ENCODE data around the gene RBBP8.

DNA sequence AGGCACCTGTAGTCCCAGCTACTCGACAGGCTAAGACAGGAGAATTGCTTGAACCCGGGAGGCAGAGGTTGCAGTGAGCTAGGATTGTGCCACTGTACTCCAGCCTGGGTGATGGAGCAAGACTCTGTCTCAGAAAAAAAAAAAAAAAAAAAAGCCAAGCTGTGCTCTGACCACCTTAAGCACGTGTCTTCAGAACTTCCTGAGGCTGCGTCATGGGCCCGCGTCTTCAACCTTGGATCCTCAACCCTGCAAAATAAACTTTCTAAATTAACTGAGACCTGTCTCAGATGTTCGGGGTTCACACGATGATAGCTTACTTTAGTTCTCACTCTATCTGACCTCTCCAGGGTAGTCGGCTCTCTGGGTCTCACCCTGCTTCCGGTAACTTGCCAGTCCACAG lies 136.4 kb downstream of the RBBP8 start:
- TF ChIP-seq, protein P1, sequence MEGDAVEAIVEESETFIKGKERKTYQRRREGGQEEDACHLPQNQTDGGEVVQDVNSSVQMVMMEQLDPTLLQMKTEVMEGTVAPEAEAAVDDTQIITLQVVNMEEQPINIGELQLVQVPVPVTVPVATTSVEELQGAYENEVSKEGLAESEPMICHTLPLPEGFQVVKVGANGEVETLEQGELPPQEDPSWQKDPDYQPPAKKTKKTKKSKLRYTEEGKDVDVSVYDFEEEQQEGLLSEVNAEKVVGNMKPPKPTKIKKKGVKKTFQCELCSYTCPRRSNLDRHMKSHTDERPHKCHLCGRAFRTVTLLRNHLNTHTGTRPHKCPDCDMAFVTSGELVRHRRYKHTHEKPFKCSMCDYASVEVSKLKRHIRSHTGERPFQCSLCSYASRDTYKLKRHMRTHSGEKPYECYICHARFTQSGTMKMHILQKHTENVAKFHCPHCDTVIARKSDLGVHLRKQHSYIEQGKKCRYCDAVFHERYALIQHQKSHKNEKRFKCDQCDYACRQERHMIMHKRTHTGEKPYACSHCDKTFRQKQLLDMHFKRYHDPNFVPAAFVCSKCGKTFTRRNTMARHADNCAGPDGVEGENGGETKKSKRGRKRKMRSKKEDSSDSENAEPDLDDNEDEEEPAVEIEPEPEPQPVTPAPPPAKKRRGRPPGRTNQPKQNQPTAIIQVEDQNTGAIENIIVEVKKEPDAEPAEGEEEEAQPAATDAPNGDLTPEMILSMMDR (IDR thresholded peaks at IDR 0.05; ENCODE audit: borderline replicate concordance, extremely low read depth, low read length, poor library complexity, severe bottlenecking) = no peak
- no peak for TF ChIP-seq EZH2 (IDR thresholded peaks at IDR 0.05; ENCODE audit: borderline replicate concordance, low read depth, low read length, severe bottlenecking)

Data from DND-41 (cell line).